ENCODE data around the gene THAP4. TPM values are rescaled to one million over a fixed set of nuclear protein-coding genes. Genes with fewer than 3 reads are reported as not detected.

Gene THAP4
- total RNA-seq, 2 donors from 2014 or later, result 76.8 to 94.7 TPM

- no peak overlapping the region for H3K27ac ChIP-seq
- DNase-seq (ENCODE audit: low spot score), result no peak
- TF ChIP-seq CTCF (IDR thresholded peaks at IDR 0.05), result no peak
- peaks cover 74% of the 10 kb centered on the region for H3K36me3 ChIP-seq
- peaks cover 0 to 10% of the 10 kb centered on the region in 2 donors for H3K4me1 ChIP-seq
- no peaks in the 10 kb centered on the region for H3K27me3 ChIP-seq
- H3K9me3 ChIP-seq, result no peaks in the 10 kb centered on the region
- H3K4me3 ChIP-seq, result no peak overlapping the region
Measured at GRCh38 chr2:241658296-241658695, 21.3 kb upstream of the THAP4 start.

DNA sequence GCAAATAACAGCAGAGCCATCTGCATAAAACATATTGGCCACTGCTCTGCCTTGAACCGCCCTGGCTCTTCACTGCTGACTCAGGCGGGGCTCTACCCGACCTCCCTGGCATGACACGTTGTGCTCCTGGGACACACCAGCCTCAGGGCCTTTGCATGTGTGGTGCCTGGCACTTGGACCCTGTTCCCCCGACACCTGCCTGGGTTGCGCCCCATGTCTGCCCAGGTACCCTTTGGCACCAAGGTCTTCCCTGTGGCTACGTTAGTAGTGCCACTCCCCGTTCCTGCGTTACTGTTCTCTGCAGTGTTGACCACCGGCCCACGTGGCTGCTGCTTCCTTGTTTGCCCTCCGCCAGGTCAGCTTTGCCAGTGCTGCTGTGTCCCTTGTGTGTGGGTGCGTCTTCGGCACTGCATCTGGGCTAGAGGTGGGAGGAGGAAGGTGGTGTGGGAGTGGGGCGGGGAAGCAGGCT is 20.9 kb upstream of the THAP4 start:
- TF ChIP-seq CTCF (IDR thresholded peaks at IDR 0.05), result no peak

DNA sequence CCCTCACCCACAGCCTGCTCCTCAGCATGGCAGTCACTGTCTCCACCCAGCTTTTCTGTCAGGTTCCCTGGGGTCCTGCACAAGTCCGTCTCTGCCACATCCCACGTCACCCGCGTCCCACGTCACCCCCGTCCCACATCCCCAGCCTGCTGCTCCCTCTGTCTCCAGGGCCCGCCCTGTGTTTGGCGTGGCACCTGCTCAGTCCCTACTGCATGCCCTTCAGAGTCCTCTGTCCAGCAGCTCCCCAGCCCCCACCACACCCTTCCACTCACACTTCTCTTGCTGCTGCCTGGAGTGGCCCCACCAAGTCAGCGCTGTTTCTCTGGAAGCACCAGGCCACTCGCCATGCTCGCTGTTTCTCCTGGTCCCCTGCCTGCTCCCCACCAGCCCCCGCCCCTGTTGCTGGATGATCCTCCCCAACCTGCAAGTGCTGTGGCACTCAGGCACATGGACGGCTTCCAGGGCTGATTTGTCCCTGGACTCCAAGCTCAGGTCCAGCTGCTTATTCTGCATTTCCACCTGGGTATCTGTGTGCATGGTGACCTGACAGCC is 19.3 kb upstream of the THAP4 start:
- peaks cover 84% of the 10 kb centered on the region for H3K36me3 ChIP-seq
- H3K4me3 ChIP-seq, result no peak overlapping the region
- no peak for DNase-seq (ENCODE audit: low spot score)
- no peaks in the 10 kb centered on the region for H3K9me3 ChIP-seq
- peaks cover 0 to 10% of the 10 kb centered on the region in 2 donors for H3K4me1 ChIP-seq
- no peak for TF ChIP-seq CTCF (IDR thresholded peaks at IDR 0.05)
- H3K27ac ChIP-seq, result peak overlapping the region; percentile 26 to 43
- H3K27me3 ChIP-seq, result no peaks in the 10 kb centered on the region

More for the DNA sequence above, 20.9 kb upstream of the THAP4 start:
- H3K27ac ChIP-seq, result no peak overlapping the region
- H3K4me1 ChIP-seq, result peaks cover 0 to 10% of the 10 kb centered on the region in 2 donors
- no peak overlapping the region for H3K4me3 ChIP-seq
- H3K27me3 ChIP-seq, result no peaks in the 10 kb centered on the region
- no peaks in the 10 kb centered on the region for H3K9me3 ChIP-seq
- H3K36me3 ChIP-seq, result peaks cover 79% of the 10 kb centered on the region
- no peak for DNase-seq (ENCODE audit: low spot score)

GRCh38 chr2:241655516-241656189 is 18.7 kb upstream of the THAP4 start:
- TF ChIP-seq CTCF (IDR thresholded peaks at IDR 0.05), result no peak

DNA sequence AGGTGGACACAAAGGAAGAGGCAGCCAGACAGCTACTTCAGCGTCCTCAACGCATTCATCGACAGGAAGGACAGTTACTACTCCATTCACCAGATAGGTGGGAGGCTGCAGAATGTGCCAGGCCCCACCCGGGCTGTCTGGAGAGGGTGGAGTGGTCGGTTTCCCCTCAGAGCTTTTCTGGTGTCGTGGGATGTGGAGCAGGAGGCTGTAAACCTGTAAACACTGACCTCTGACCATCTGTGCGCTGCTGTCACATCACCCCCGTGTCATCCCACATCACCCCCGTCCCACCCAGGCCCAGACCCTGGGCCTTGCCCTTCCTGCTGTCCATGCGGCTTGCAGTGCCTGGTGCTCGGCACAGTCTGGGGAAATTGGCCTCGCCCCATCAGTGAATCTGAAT is 17.6 kb upstream of the THAP4 start:
- H3K36me3 ChIP-seq, result peaks cover 73% of the 10 kb centered on the region
- TF ChIP-seq CTCF (IDR thresholded peaks at IDR 0.05), result no peak
- H3K27ac ChIP-seq, result no peak overlapping the region
- peaks cover 0 to 15% of the 10 kb centered on the region in 2 donors for H3K4me1 ChIP-seq
- H3K27me3 ChIP-seq, result no peaks in the 10 kb centered on the region
- H3K4me3 ChIP-seq, result no peak overlapping the region
- no peaks in the 10 kb centered on the region for H3K9me3 ChIP-seq
- no peak for DNase-seq (ENCODE audit: low spot score)

More at GRCh38 chr2:241655516-241656189, 18.7 kb upstream of the THAP4 start:
- no peaks in the 10 kb centered on the region for H3K27me3 ChIP-seq
- H3K27ac ChIP-seq, result peak overlapping the region; percentile 26 to 43
- peaks cover 83% of the 10 kb centered on the region for H3K36me3 ChIP-seq
- no peak overlapping the region for H3K4me3 ChIP-seq
- H3K9me3 ChIP-seq, result no peaks in the 10 kb centered on the region
- H3K4me1 ChIP-seq, result peaks cover 0 to 10% of the 10 kb centered on the region in 2 donors
- DNase-seq (ENCODE audit: low spot score), result no peak
